TTC549 (cell line): ENCODE results near the gene CLNS1A.
"Not testable (repeated sequence)": the region's sequence is repeated elsewhere in the genome, so short reads cannot be mapped to it uniquely, and the experiment has no call there.

Source experiments
- FAIRE-seq: peaks from 2 replicates; lab custom pipeline; 2012; peaks lifted over from hg19 to GRCh38; lab: Jason Lieb, UNC

The CLNS1A gene

DNA sequence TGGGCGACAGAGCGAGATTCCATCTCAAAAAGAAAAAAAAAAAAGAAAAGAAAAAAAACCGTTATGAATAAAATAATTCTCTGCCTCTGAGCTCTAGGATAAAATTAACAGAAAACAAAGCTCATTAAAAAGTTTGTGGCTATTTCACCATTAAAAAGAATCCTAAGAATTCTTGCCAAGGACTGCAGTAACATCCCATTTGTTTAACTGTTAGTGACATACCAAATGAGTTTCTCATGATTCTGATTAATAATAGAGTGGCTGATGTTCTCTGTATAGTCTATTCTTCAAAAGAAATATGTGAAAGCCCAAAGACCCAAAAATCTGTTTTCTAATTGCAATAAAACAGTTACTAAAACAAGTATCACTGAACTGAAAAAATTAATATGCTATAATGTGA lies 19.7 kb downstream of the CLNS1A start:
- FAIRE-seq: no peak

DNA sequence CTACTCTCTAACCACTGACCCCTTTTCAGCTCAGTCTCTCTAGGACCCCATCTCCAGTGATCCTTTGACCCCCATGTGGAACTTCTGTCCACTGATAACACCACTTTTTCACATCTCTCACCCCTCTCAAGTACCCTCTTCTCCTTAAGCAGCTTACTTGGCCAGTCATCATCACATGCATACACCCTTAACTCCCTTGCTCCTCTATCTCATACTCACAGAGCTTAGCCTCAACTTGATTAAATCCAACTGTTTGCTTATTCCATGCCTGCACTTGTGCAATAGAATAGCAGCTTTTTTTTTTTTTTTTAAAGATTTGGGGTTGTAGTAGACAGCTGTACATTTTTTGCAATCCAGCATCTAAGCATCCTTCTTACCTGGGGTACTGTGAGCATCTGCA lies 25.7 kb downstream of the CLNS1A start:
- FAIRE-seq: no peak

DNA sequence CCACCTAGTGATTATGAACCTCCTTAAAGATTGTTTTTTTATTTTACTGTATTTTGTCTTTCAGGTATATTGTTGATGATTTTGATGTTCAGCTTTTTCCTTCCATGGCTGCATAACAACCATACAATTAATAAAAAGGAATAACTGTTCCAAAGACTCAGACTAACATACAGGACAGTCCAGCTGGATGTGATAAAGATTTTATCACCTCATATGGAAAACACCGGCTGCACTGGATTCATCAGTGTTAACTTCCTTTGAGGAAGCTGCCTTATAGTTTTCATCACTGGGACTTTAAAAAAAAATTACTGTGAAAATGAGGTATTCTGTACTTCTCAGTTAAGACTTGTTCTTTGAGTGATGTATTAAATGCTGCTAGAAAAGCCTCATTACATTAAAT lies 28.4 kb downstream of the CLNS1A start:
- no peak for FAIRE-seq

DNA sequence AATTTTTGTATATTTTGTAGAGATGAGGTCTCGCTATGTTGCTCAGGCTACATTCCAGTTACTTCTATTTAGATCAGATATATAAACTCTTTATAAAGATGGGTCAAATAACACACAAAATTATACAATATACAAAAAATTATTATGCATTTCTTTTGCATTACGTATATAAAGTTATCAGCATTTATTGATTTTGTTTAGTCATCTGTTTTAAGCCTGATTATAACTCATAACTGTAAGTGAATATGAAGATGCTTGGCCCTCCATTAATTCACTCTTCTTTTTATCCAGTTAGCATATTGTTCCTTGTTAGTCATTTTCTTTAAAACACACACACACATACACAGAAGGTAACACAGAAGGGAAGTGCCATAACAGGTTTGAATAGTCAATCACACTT lies 33.3 kb downstream of the CLNS1A start:
- FAIRE-seq: no peak

DNA sequence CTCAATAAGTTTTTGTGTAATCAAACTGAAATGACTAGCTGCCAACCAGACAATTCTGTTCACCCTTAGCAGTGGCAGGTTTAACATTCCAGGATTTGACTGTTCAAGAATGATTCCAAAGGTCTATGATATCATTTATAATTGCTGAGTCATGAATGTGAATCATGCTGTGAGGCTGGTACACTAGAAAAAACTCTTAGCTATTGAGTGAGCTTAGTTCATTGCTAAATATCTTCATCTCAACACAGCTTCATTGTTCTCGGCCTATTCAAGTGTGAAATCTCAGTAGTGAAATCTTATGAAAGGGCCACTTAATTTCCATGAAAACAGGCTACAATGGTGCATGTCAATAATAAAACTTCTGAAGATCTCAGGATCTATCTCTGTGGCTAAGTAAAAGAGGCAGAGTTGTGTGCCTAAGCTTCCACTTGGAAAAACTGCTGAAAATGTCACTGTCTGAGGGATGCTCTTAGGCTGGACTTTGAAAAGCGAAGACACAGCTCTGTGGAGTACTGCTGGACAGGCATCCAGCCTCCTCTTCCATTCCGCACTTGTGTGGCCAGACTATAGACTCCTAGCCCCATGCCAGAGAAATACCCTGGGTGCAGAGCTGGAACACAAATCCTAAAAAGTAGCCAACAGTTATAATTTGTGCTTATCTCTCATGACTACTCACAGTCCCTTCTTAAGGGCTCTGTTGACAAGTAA lies 35.1 kb downstream of the CLNS1A start:
- FAIRE-seq: no peak

DNA sequence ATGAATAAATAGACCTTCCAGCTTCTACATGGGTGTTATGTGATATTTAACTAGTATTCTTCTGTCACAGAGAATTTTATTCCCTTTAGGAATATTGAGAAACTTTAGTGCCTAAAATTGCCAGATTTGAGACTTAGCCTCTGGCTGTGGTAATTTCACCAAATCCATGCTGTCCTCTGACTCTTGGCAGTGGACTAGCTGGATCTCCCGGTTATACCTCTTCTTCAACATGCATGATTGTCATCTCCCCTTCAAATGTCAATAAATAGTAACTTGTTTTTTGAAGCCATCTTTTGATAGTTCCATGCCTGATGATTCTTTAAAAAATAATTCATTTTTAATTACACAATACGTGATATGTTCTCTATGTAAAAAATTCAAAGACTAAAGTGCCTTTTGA lies 39.4 kb downstream of the CLNS1A start:
- no peak for FAIRE-seq

DNA sequence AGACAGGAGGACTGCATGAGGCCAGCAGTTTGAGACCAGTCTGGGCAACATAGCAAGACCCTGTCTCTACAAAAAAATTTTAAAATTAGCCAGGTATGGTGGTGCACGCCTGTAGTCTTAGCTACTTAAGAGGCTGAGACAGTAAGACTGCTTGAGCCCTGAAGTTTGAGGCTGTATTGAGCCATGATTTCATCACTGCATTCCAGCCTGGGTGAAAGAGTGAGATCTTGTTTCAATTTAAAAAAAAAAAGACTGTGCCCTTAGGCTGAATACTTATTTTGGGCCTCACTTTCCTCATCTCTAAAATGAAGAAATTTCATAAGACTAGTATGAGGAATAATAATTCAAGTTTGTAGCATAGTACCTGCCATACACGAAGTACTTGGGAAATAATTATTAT lies 41.0 kb downstream of the CLNS1A start:
- no peak for FAIRE-seq

DNA sequence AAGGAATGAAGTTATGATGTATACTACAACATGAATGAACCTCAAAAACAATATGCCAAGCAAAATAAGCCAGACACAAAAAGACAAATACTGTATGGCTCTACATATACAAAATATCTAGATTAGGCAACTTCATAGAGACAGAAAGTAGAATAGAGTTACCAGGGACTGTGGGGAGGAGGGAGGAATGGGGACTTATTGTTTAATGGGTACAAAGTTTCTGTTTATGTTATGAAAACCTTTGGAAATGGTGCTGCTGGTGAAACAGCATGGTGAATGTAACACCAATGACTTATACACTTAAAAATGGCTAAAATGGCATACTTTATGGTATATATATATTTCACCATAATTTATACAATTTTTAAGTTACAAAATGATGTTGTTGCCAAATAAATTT lies 43.7 kb downstream of the CLNS1A start:
- no peak for FAIRE-seq

DNA sequence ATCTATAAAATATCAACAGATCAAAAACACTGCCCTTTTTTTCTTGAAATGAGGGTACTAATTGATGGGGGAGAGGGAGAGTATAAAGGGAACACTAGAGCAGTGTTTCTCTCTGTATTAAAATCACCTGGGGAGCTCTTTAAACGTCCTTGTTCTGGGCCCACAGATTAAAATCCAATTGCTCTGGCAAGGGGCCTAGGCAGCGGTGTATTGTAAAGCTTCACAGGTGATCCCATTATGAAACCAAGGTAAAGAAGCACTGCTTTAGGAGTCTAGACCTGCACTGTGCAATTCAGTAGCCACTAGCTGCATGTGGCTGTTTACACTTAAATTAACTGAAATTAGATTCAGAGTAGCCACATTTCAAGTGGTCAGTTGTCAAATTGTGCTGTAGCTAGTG lies 44.9 kb downstream of the CLNS1A start:
- no peak for FAIRE-seq

DNA sequence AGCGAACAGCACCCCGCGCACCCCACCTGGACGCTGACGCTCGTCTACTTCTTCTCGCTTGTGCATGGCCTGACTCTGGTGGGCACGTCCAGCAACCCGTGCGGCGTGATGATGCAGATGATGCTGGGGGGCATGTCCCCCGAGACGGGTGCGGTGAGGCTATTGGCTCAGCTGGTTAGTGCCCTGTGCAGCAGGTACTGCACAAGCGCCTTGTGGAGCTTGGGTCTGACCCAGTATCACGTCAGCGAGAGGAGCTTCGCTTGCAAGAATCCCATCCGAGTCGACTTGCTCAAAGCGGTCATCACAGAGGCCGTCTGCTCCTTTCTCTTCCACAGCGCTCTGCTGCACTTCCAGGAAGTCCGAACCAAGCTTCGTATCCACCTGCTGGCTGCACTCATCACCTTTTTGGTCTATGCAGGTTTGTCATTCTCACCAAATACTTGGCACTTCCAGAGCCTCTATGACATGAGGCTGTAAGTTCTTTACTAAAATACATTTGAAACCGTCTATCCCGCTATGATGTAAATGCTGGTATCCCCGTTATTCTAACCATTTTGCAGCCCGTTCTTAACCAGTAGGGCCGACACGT lies 47.3 kb downstream of the CLNS1A start:
- FAIRE-seq: no peak

DNA sequence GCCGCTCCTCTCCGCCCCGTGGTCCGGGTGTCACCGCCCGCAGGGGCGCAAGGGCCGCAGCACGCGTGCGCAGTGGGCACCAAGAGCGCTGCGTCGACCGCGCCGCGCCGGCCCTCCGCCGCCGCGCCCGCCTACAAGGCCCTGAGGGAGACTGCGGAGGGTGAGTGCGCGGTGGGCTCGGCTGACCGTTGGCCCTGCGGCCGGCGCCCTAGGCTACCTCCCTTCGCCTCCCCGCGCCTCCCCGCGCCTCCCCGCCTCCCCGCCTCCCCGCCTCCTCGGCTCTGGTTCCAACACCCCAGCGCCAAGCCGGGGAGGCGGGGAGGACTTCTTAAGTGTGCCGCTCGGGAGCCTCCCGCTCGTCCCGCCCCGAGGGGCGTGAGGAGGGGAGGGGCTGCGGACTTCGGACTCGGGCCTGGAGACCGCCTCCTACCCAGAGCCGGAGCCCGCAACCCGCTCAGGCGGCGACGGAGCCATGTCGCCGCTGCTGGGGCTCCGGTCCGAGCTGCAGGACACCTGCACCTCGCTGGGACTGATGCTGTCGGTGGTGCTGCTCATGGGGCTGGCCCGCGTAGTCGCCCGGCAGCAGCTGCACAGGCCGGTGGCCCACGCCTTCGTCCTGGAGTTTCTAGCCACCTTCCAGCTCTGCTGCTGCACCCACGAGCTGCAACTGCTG lies 47.9 kb downstream of the CLNS1A start, which contains the start of gene AQP11:
AQP11 (plus strand) TSS at position 433 of the 673 bp plus-strand sequence; CDS start at position 473, 40 bp downstream.
- FAIRE-seq: no peak

DNA sequence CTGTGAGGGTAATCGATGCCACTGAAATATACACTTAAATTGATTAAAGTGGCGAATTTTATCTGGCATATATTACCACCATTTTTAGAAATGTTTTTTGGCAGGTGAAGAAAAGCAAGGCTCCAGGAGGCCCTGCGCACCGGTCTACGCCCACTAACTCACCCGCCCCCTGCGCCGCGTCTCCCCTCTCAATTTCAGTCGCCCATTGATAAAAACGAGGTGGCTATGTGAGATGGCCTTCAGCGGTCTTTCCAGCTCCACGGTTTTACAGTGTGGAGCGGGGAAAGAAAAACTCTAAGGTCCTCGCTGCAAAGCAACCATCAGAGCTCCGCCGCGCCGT lies 48.4 kb downstream of the CLNS1A start:
- FAIRE-seq: no peak

DNA sequence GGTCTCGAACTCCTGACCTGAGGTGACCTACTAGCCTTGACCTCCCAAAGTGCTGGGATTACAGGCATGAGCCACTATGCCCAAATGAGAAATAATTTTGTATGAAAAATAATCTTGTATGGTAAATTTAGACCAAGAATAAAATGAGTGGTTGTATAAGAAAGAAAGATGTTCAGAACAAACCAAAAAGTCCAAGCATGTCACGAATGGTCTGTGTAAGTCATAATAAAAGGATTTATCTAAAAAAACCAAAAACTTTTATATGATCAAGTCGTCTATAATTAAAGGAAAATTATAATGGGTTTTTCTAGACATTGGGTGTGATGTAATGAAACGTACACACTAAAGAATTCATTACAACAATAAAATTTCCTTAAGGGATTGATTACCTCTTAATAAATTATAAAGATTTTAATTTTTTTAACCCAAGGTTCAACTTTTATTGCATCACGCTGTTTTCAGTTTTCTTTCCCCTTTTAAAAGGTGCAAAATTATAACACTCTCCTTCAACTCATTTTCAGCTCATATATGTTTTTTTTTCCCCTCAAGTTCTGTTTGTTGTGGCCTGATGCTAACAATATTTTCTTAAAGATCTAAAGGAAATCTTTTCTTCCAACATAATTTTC lies 56.8 kb downstream of the CLNS1A start:
- FAIRE-seq: peak; percentile 60

DNA sequence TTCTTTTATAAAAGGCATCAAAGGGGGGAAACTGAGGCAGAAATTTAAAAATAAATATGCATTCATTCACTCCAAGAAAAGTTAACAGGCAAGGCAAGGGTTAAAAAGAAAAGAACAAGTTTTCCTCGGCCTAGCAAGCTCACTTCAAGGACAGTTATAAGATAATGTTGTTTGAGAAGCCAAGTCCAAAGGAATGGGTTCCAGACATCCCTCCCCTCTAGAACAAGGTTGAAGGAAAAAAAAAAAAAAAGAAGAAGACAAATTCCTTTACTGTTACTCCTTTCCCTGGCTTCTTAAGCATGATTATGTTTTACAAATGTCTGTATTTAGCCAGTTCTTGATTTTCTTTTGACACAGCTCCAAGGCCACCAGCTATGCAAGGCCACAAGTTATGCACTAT lies 62.2 kb downstream of the CLNS1A start:
- not testable (repeated sequence) for FAIRE-seq

DNA sequence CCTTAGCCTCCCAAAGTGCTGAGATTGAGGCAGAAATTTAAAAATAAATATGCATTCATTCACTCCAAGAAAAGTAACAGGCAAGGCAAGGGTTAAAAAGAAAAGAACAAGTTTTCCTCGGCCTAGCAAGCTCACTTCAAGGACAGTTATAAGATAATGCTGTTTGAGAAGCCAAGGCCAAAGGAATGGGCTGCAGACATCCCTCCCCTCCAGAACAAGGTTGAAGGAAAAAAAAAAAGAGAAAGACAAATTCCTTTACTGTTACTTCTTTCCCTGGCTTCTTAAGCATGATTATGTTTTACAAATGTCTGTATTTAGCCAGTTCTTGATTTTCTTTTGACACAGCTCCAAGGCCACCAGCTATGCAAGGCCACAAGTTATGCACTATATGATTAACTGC lies 66.7 kb downstream of the CLNS1A start:
- FAIRE-seq: not testable (repeated sequence)

DNA sequence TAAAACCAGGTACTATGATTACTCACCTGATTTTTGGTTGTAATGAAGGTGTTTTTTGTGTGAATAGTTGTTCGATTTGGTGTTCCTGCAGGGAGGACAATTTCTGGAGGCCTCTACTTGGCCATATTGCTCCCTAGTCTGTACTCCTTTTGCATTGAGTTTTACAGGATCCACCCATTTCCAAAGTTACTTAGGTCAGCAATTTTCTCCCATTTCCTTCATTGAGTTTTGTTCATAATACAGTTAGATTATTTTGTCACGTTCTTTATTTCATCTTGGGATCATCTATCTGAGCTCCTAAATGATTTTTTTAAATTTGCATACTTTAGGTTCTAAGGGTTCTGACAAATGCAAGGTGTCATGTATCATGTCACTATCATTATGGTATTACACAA lies 67.9 kb downstream of the CLNS1A start:
- FAIRE-seq: no peak

DNA sequence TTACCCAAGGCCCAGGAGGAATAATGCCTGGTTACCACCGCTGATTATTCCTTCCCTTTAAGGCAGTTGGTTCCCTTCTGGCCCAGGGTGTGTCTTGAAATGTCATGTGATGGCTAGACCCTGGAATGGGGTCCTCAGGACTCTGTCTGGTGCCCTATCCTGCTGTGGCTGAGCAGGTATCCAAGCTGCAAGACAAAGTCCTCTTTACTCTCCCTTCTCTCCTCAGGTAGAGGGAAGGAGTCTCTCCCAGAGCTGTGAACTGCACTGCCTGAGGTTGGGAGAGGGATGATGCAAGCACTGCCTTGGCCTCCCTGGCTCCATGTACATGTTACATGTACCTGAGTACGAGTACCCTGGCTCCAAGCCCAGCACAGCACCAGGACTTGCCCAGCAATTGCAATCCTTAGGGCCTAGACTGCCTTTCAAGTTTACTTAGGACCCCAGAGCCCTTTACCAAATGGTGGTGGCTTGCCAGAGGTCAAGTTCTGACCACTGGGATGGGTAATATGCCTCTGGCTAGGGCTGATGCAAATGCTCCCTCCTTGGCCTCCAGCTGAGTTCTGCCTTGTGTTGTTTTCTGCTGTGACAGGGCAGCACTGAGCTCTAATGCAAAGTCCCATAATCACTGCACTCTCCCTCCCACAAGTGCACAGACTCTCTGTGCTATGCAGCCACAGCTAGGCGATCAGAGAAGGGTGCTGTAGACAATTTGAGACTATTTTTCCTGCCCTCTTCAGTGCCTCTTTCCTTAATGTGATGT lies 68.5 kb downstream of the CLNS1A start:
- no peak for FAIRE-seq

DNA sequence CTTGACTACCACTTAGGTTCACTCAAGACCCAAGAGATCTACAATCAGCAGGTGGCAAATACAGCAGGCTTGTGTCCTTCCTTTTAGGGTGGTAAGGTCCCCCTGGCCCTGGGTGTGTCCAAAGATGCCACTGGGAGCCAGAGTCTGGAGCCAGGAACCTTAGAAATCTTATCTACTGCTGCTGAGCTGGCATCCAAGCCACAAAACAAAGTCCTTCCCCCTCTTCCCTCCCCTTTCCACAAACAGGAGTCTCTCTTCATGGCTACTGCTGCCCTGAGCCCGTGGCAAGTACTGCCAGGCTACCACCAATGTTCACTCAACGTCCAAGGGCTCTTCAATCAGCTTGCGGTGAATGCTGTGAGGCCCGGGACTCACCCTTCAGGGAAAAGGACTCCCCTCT lies 69.3 kb downstream of the CLNS1A start:
- FAIRE-seq: no peak
